DOHH2 (cell line): ENCODE data around the gene CCDC39.

ENCODE experiments used
- CTCF ChIP-seq: fragments of 200-600 bp; sonication (generic); IDR thresholded peaks from one replicate; pipeline ENCODE4 v1.5.1; 2014; ENCODE audit warnings: antibody characterized with exemption, mild to moderate bottlenecking, low read depth, low read length; ENCODE audit not compliant: poor library complexity, severe bottlenecking
- EZH2phosphoT487 ChIP-seq: fragments of 200-600 bp; sonication (generic); IDR thresholded peaks from 2 replicates; pipeline ENCODE4 v1.6.1; 2017; ENCODE audit warnings: borderline replicate concordance, mild to moderate bottlenecking, antibody characterized with exemption, low read length, moderate library complexity, mixed read lengths

- TF ChIP-seq CTCF (no peak), EZH2phosphoT487 (no peak)
Measured at GRCh38 chr3:180705619-180706018, 26.3 kb upstream of the CCDC39 start.
